OCI-LY1 (cell line): ENCODE data around the gene MESP1.

Experiments used
- EZH2 ChIP-seq: fragments of 200-600 bp; sonication (generic), shearing (Covaris generic); IDR thresholded peaks from 2 replicates; pipeline ENCODE4 v1.8.0; 2017; ENCODE audit warnings: borderline replicate concordance, mixed run types, mild to moderate bottlenecking, antibody characterized with exemption, low read length, moderate library complexity, mixed read lengths
- TF ChIP-seq, protein P1 (sequence below): fragments of 200-600 bp; sonication (generic), shearing (Covaris generic); IDR thresholded peaks from 2 replicates; pipeline ENCODE4 v1.5.1; 2017; ENCODE audit warnings: mild to moderate bottlenecking, antibody characterized with exemption, low read length, moderate library complexity, mixed read lengths

- TF ChIP-seq, protein P1, sequence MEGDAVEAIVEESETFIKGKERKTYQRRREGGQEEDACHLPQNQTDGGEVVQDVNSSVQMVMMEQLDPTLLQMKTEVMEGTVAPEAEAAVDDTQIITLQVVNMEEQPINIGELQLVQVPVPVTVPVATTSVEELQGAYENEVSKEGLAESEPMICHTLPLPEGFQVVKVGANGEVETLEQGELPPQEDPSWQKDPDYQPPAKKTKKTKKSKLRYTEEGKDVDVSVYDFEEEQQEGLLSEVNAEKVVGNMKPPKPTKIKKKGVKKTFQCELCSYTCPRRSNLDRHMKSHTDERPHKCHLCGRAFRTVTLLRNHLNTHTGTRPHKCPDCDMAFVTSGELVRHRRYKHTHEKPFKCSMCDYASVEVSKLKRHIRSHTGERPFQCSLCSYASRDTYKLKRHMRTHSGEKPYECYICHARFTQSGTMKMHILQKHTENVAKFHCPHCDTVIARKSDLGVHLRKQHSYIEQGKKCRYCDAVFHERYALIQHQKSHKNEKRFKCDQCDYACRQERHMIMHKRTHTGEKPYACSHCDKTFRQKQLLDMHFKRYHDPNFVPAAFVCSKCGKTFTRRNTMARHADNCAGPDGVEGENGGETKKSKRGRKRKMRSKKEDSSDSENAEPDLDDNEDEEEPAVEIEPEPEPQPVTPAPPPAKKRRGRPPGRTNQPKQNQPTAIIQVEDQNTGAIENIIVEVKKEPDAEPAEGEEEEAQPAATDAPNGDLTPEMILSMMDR: no peak
- TF ChIP-seq EZH2: no peak
These were observed 30.0 kb upstream of the MESP1 start for GRCh38 chr15:89781055-89781454.
